ENCODE measurements around the gene PCBP3. TPM values are rescaled to one million over a fixed set of nuclear protein-coding genes. Genes with fewer than 3 reads are reported as not detected.
"Not testable (repeated sequence)": the region's sequence is repeated elsewhere in the genome, so short reads cannot be mapped to it uniquely, and the experiment has no call there.

The PCBP3 gene
- total RNA-seq, 2 experiments from 2014 or later: 0.66 to 1.3 TPM

DNA sequence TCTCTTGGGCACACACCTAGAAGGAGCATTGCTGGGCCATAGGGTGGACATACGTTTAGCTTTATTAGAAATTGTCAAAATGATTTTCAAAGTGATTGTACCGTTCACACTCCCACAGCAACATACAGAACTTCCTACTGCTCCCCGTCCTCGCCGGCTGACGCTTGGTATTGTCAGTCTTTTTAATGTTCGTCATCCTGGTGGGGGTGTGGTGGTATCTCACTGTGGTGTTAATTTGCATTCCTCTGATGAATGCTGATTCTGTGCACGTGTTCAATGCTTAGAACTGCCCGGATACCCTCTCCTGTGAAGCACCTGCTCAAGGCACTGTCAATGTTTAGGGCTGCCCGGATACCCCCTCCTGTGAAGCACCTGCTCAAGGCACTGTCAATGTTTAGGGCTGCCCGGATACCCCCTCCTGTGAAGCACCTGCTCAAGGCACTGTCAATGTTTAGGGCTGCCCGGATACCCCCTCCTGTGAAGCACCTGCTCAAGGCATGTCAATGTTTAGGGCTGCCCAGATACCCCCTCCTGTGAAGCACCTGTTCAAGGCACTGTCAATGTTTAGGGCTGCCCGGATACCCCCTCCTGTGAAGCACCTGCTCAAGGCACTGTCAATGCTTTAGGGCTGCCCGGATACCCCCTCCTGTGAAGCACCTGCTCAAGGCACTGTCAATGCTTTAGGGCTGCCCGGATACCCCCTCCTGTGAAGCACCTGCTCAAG lies 34.6 kb upstream of the PCBP3 start:
- not testable (repeated sequence) for DNase-seq, H3K9me3 Mint-ChIP-seq, H3K4me1 Mint-ChIP-seq, H3K27ac Mint-ChIP-seq, H3K4me3 Mint-ChIP-seq, H3K27me3 Mint-ChIP-seq, H3K36me3 Mint-ChIP-seq

GRCh38 chr21:45609616-45610015 lies 33.9 kb upstream of the PCBP3 start:
- not testable (repeated sequence) for H3K4me3 Mint-ChIP-seq, H3K36me3 Mint-ChIP-seq, DNase-seq, H3K27ac Mint-ChIP-seq, H3K9me3 Mint-ChIP-seq, H3K27me3 Mint-ChIP-seq, H3K4me1 Mint-ChIP-seq

DNA sequence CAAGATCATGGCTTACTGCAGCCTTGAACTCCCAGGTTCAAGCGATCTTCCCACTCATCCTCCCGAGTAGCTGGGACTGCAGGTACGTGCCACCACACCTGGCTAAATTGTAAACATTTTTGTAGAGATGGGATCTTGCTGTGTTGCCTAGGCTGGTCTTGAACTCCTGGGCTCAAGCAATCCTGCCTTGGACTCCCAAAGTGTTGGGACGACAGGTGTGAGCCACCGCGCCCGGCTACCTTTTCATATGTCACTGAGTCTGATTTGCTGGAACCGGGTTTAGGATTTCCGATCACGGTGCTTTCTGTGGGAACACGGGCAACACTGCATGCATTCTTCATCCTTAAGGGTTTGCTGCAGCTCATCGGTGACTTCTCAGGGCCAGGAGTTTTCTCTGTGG lies 32.2 kb upstream of the PCBP3 start:
- Mint-ChIP-seq H3K36me3 (no peaks in the 10 kb centered on the region), H3K4me1 (peaks cover 19% of the 10 kb centered on the region), H3K9me3 (no peaks in the 10 kb centered on the region), H3K4me3 (no peak overlapping the region), H3K27me3 (no peaks in the 10 kb centered on the region), H3K27ac (no peak overlapping the region)
- no peak for DNase-seq

- H3K27me3 Mint-ChIP-seq: no peaks in the 10 kb centered on the region
- no peaks in the 10 kb centered on the region for H3K9me3 Mint-ChIP-seq
- DNase-seq: no peak
- H3K27ac Mint-ChIP-seq: no peak overlapping the region
- peaks cover 24% of the 10 kb centered on the region for H3K4me1 Mint-ChIP-seq
- no peaks in the 10 kb centered on the region for H3K36me3 Mint-ChIP-seq
- H3K4me3 Mint-ChIP-seq: no peak overlapping the region
These were observed 31.4 kb upstream of the PCBP3 start for GRCh38 chr21:45611939-45612664.

- H3K4me1 Mint-ChIP-seq: peaks cover 24% of the 10 kb centered on the region
- DNase-seq, H3K27me3 Mint-ChIP-seq, H3K9me3 Mint-ChIP-seq, H3K27ac Mint-ChIP-seq, H3K36me3 Mint-ChIP-seq, H3K4me3 Mint-ChIP-seq: not testable (repeated sequence)
These were observed 30.9 kb upstream of the PCBP3 start for GRCh38 chr21:45612665-45613019.

DNA sequence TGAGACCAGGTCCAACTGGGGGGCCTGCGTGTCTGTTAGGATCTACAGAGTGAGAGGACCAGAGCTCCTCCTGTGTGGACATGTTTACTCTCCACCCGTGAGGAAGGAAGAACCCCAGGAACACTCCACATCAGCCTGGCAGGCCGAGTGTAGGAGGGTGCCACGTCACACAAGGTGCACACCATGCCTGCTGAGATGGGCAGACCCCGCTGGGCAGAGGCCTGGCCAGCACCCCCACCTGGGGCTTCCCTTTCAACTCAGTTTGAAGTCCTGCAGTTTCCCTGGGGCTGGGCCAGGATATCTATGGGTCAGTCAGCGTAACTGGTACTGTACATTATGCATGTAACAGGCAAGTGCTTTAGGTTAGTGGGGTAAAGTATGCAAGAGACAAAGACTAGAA lies 30.1 kb upstream of the PCBP3 start:
- H3K9me3 Mint-ChIP-seq: no peaks in the 10 kb centered on the region
- no peak overlapping the region for H3K4me3 Mint-ChIP-seq
- no peaks in the 10 kb centered on the region for H3K27me3 Mint-ChIP-seq
- peaks cover 27% of the 10 kb centered on the region for H3K4me1 Mint-ChIP-seq
- H3K27ac Mint-ChIP-seq: no peak overlapping the region
- no peaks in the 10 kb centered on the region for H3K36me3 Mint-ChIP-seq
- no peak for DNase-seq

DNA sequence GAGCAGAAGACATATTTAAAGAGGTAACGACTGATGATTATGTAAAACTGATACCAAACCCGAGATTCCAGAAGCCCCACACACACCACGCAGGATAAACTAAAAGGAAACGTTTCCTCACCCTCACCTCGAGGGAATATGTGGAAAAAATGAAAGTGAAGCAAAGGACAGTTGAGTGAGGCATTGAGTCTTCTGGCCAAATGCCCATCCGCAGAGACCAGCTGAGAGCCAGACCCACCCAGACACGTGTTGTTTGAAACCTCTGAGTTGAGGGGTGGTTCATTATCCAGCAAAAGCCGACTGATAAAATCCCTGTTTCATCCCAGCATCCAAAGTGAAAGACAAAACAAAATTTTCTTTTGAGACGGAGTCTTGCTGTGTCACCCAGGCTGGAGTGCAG lies 29.6 kb upstream of the PCBP3 start:
- no peak overlapping the region for H3K27ac Mint-ChIP-seq

DNA sequence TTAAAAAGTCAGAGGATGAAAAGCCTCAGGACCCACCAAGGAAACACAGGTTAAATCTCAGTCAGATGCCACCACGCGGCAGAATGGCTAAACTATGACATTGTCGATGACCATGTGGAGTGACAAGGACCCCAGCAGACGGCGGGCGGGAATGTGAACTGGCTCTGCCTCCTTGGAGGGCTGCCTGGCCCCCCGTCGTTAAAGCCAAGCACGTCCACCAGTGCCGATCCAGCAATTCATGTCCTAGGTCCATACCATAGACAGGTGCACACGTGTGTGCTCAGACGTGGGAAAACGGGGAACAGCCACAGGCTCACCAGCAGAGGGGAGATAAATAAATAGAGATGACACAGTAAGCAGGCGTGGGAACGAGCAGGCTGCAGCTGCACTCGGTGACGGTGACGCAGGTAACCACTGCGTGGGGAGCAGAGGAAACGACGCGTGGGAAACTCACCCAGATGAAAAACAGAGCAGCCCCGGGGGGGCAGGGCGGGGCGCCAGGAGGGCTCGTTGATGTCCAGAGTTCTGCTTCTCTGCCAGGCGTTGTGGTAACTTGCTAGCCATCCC lies 28.3 kb upstream of the PCBP3 start:
- Mint-ChIP-seq H3K9me3 (peaks cover 5% of the 10 kb centered on the region), H3K36me3 (no peaks in the 10 kb centered on the region), H3K4me1 (peaks cover 27% of the 10 kb centered on the region), H3K4me3 (peak overlapping the region; percentile 73), H3K27me3 (no peaks in the 10 kb centered on the region), H3K27ac (peak overlapping the region; percentile 72)
- DNase-seq: peak; percentile 80

More for the DNA sequence above, 29.6 kb upstream of the PCBP3 start:
- no peaks in the 10 kb centered on the region for H3K36me3 Mint-ChIP-seq
- no peaks in the 10 kb centered on the region for H3K9me3 Mint-ChIP-seq
- no peak for DNase-seq
- H3K27me3 Mint-ChIP-seq: no peaks in the 10 kb centered on the region
- peaks cover 27% of the 10 kb centered on the region for H3K4me1 Mint-ChIP-seq
- H3K4me3 Mint-ChIP-seq: no peak overlapping the region

DNA sequence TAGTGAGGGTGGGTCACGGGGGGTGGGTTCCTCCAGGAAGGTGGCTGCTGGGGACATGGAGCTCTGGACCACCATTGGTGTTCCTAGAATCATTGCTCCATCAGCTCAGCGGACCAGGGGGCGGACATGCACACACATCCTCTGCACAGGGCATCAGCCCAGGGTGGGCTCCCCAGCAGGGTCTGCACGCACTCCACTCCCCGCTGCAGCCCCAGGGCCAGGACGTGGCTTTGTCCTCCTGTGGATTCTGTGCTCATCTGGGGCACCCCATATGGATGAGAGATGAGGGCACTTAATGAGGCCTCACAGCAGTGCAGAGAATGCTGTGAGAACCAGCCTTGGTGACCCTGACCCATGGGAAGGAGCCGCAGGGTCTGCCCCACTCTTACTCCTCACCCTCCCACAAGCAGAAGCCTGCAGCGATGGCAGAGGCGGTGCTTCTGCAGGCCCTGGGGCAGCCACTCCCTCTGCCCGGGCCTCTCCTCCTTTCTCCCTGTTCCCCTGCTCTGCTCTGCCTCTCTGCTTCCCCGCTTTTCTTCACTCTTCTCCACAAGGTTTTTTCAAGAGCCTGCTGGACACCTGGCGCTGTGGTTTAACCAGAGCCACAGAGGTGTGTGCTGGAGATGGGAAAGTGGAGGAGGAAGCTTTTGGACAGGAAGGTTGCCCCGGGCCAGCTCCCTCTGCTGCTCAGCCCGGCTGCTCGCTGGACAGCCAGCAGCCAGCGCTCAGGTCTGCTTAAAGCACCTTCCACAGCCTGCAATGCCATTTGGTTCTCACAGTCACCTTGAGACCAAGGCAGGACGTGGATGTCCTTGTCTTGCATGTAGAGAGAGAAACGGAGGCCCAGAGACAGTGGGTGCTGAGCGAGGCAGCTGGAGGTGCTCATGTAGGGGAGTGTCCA lies 26.3 kb upstream of the PCBP3 start:
- Mint-ChIP-seq H3K27ac (no peak overlapping the region), H3K4me3 (no peak overlapping the region), H3K27me3 (no peaks in the 10 kb centered on the region), H3K36me3 (no peaks in the 10 kb centered on the region), H3K4me1 (peaks cover 27% of the 10 kb centered on the region), H3K9me3 (peaks cover 5% of the 10 kb centered on the region)
- no peak for DNase-seq

DNA sequence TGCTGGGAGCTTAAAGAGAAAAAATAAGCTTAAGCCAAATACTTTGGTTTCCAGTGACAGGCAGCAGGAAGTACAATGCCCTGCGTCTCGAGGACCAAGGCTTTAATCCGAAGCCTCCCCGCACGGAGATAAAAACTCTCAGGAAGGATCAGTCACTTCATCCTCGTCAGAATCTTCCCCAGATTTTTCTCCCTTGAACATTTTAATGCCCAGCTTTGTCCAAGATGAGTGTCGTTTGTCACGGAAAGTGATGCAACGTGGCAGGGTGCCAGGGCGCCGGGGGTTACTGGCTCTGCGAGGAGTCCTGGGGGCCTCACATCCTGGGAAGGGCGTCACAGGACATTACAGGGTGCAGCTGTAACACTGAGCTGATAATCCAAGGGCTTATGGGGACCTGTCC lies 25.2 kb upstream of the PCBP3 start:
- no peaks in the 10 kb centered on the region for H3K36me3 Mint-ChIP-seq
- H3K27ac Mint-ChIP-seq: no peak overlapping the region
- peaks cover 5% of the 10 kb centered on the region for H3K9me3 Mint-ChIP-seq
- peaks cover 27% of the 10 kb centered on the region for H3K4me1 Mint-ChIP-seq
- no peak for DNase-seq
- no peaks in the 10 kb centered on the region for H3K27me3 Mint-ChIP-seq
- H3K4me3 Mint-ChIP-seq: no peak overlapping the region

DNA sequence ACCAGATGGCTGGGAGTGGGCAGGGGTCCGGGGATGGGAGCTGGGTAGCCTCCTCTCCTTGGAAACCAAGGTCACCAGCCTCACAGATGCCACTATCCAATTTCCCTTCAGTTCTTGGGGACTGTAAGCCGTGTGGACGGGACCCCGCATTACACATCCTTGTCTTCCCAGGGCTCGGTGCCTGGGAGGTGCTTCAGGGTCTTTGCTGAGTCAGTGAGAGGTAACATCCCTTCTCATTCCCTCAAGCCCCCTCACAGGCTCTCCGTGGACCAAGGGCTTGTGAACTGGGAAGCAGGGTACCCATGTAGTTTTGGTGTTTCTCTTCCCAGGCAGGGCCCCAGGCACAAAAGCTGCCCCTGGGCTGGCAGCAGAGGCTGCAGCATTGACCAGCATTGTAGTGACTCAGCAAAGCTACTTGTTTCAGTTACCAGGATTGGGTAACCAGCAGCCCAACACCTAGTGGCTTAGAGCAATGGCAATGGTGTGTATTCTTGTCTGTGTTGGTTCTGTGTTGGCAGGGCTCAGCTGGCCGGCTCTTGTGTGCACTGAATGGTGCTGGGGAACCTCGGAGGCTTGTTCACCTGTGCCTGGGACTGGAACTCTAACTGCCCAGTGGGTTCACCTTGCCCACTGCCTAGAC lies 24.6 kb upstream of the PCBP3 start:
- H3K36me3 Mint-ChIP-seq: no peaks in the 10 kb centered on the region
- no peak overlapping the region for H3K4me3 Mint-ChIP-seq
- peaks cover 5% of the 10 kb centered on the region for H3K9me3 Mint-ChIP-seq
- peaks cover 24% of the 10 kb centered on the region for H3K4me1 Mint-ChIP-seq
- no peak overlapping the region for H3K27ac Mint-ChIP-seq
- H3K27me3 Mint-ChIP-seq: no peaks in the 10 kb centered on the region
- no peak for DNase-seq

DNA sequence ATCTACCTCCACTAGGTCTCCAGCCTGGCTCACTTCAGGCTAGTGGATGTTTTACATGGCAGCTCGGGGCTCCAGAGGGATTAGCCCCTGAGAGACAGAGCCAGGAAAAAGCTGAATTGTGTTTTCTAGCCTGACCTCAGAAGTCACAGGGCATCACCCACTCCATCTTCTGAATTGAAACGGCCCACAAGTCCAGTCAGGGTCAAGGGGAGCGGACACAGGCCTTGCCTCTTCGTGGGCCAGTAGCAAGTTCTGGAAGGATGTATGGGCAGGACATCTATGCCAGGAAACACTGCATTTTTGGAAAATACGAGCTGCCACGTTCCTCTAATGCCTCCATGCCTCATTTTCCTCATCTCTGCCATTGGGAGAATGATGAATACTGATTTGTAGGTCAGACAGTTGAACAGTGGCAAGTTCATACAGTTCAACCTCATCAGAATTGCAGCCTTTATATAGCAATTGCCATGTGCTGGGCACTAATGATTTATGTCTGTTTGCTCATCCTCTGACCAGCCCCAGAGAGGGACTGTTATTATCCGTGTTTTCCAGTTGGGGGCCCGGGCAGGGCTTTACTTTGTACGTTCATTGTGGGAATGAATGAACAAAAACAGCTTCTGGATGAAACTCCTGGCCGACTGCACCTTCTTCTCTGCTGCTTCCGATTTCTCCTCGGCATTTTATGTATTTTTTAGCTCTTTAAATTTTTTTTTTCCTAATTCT lies 23.2 kb upstream of the PCBP3 start:
- Mint-ChIP-seq H3K27me3 (no peaks in the 10 kb centered on the region), H3K27ac (no peak overlapping the region), H3K4me3 (no peak overlapping the region), H3K36me3 (no peaks in the 10 kb centered on the region), H3K4me1 (peaks cover 18% of the 10 kb centered on the region), H3K9me3 (peaks cover 5% of the 10 kb centered on the region)
- DNase-seq: no peak

GRCh38 chr21:45621435-45622331 lies 21.8 kb upstream of the PCBP3 start:
- H3K27ac Mint-ChIP-seq, H3K4me1 Mint-ChIP-seq, DNase-seq, H3K36me3 Mint-ChIP-seq, H3K27me3 Mint-ChIP-seq, H3K9me3 Mint-ChIP-seq, H3K4me3 Mint-ChIP-seq: not testable (repeated sequence)

All from activated naive CD8-positive, alpha-beta T cell treated with anti-CD3 and anti-CD28 coated beads for 36 hours (primary cell).